Endothelial cell of umbilical vein (primary cell): ENCODE data around the gene SMARCD3. TPM values are rescaled to one million over a fixed set of nuclear protein-coding genes. Genes with fewer than 3 reads are reported as not detected.

Experiments used
- BruUV-seq: library from RNA; stranded (reverse); fragments of 400-500 nt; replicated peaks from 2 replicates; lab custom pipeline; 2021; lab: Mats Ljungman, UMichigan
- CTCF ChIA-PET: fragments of 300-600, 350-600 bp; sonication (Branson Sonifier 250); formaldehyde crosslinking; loops from one replicate; lab custom pipeline; 2021; ENCODE audit warnings: antibody characterized with exemption, inconsistent platforms; lab: Charles Lee
- POLR2A ChIA-PET: fragments of 300-600, 350-600 bp; sonication (Branson Sonifier 250); formaldehyde crosslinking; loops from one replicate; lab custom pipeline; 2021; ENCODE audit warnings: antibody characterized with exemption, inconsistent platforms; lab: Charles Lee
- DNase-seq: peaks from one replicate; pipeline ENCODE4 v3.0.0-alpha.2; 2011; ENCODE audit warnings: low read depth, low spot score
- FAIRE-seq: peaks from 2 replicates; lab custom pipeline; 2011; peaks lifted over from hg19 to GRCh38; lab: Jason Lieb, UNC
- H2AFZ ChIP-seq: 2 replicates; pipeline ENCODE4 v1.6.0; 2012; ENCODE audit warnings: low read depth, low read length, control low read depth, inconsistent platforms
- H3K27ac ChIP-seq: 2 replicates; pipeline ENCODE4 v1.5.1; 2011; ENCODE audit warnings: low read depth, mild to moderate bottlenecking, control low read depth, low read length, moderate library complexity; ENCODE audit not compliant: insufficient read depth
- H3K27me3 ChIP-seq, 2 experiments: 2 replicates each; pipeline versions ENCODE4 v1.6.0 to v1.6.1; 2011; ENCODE audit warnings: low read length in 2 of 2, mixed read lengths in 1 of 2; ENCODE audit not compliant: control insufficient read depth in 2 of 2, insufficient read depth in 2 of 2
- H3K36me3 ChIP-seq, 2 experiments: 2 replicates in 1 of 2; 3 replicates in 1 of 2; pipeline ENCODE4 v1.5.1; 2011; ENCODE audit warnings: low read length in 2 of 2, mild to moderate bottlenecking in 1 of 2, moderate library complexity in 1 of 2; ENCODE audit not compliant: control insufficient read depth in 2 of 2, insufficient read depth in 2 of 2; ENCODE audit errors: extremely low read depth in 1 of 2
- H3K4me1 ChIP-seq: 3 replicates; pipeline ENCODE4 v1.5.1; 2011; ENCODE audit warnings: mild to moderate bottlenecking, low read length; ENCODE audit not compliant: control insufficient read depth, insufficient read depth; ENCODE audit errors: extremely low read depth
- H3K4me2 ChIP-seq: 2 replicates; pipeline ENCODE4 v1.6.1; 2011; ENCODE audit warnings: low read length, control low read depth, mixed read lengths; ENCODE audit not compliant: insufficient read depth
- H3K4me3 ChIP-seq, 3 experiments: fragments of 200-600 bp in 1 of 3; sonication (generic), shearing (Covaris generic) in 1 of 3; replicated peaks in 1 of 3; 2 replicates each; pipeline ENCODE4 v1.5.1; 2011 to 2016; ENCODE audit warnings: control low read depth in 3 of 3, low read length in 3 of 3, mild to moderate bottlenecking in 2 of 3, inconsistent platforms in 1 of 3, low read depth in 1 of 3, moderate library complexity in 1 of 3; ENCODE audit not compliant: insufficient read depth in 1 of 3
- H3K79me2 ChIP-seq: 2 replicates; pipeline ENCODE4 v1.6.0; 2012; ENCODE audit warnings: low read length, inconsistent platforms; ENCODE audit not compliant: control insufficient read depth, insufficient read depth
- H3K9ac ChIP-seq: replicated peaks from 2 replicates; pipeline ENCODE3; 2011; ENCODE audit warnings: low read length, control low read depth; ENCODE audit not compliant: insufficient read depth; ENCODE audit errors: extremely low read depth
- H3K9me1 ChIP-seq: replicated peaks from 3 replicates; pipeline ENCODE4 v1.6.0; 2011; ENCODE audit warnings: mild to moderate bottlenecking, low read length; ENCODE audit not compliant: control insufficient read depth, insufficient read depth; ENCODE audit errors: extremely low read depth
- H3K9me3 ChIP-seq: replicated peaks from 2 replicates; pipeline ENCODE4 v1.5.1; 2012; ENCODE audit warnings: low read length, inconsistent platforms; ENCODE audit not compliant: control insufficient read depth, insufficient read depth
- H4K20me1 ChIP-seq: replicated peaks from 2 replicates; pipeline ENCODE3; 2011; ENCODE audit warnings: mild to moderate bottlenecking, low read length; ENCODE audit not compliant: control insufficient read depth, insufficient read depth; ENCODE audit errors: extremely low read depth
- CTCF ChIP-seq, 2 donors: IDR thresholded peaks; 1 replicate in 1 of 2; 2 replicates in 1 of 2; pipeline ENCODE4 v1.5.1; 2011; ENCODE audit warnings: low read length in 2 of 2, mild to moderate bottlenecking in 2 of 2, moderate library complexity in 2 of 2, control low read depth in 1 of 2, inconsistent platforms in 1 of 2, low read depth in 1 of 2; ENCODE audit not compliant: insufficient read depth in 1 of 2; ENCODE audit errors: extremely low read depth in 1 of 2
- EZH2 ChIP-seq: IDR thresholded peaks from 2 replicates; pipeline ENCODE4 v1.6.1; 2012; ENCODE audit warnings: borderline replicate concordance, low read depth, mild to moderate bottlenecking, moderate library complexity, low read length, inconsistent platforms; ENCODE audit not compliant: severe bottlenecking
- FOS ChIP-seq: IDR thresholded peaks from 2 replicates; pipeline ENCODE4 v1.6.1; 2011; ENCODE audit warnings: mild to moderate bottlenecking, low read length, moderate library complexity, borderline replicate concordance; ENCODE audit not compliant: insufficient read depth
- GATA2 ChIP-seq: IDR thresholded peaks from 2 replicates; pipeline ENCODE4 v1.7.0; 2011; ENCODE audit warnings: low read depth, mild to moderate bottlenecking, moderate library complexity, mixed read lengths, low read length; ENCODE audit not compliant: insufficient read length, insufficient read depth
- JUN ChIP-seq: IDR thresholded peaks from 2 replicates; pipeline ENCODE4 v1.6.1; 2011; ENCODE audit warnings: borderline replicate concordance, low read depth; ENCODE audit not compliant: insufficient read length, insufficient read depth
- MYC ChIP-seq: IDR thresholded peaks from one replicate; pipeline ENCODE4 v1.6.1; 2011; ENCODE audit warnings: mild to moderate bottlenecking, low read depth, low read length
- POLR2A ChIP-seq: IDR thresholded peaks from 2 replicates; pipeline ENCODE4 v1.6.1; 2012; ENCODE audit warnings: low read depth, mild to moderate bottlenecking, control low read depth, low read length
- POLR2AphosphoS5 ChIP-seq: IDR thresholded peaks from 2 replicates; pipeline ENCODE4 v1.6.1; 2012; ENCODE audit warnings: low read depth, mild to moderate bottlenecking, control low read depth, low read length, moderate library complexity; ENCODE audit not compliant: insufficient read depth
- dilution Hi-C: fragments of 300-500 bp; cut with MboI; formaldehyde crosslinking; loops from one replicate; pipeline ENCODE4 v1.15.0; 2019; ENCODE audit warnings: low sequenced_read_pairs; ENCODE audit not compliant: extremely low pct_ligation_motif_present
- intact Hi-C: fragments of 100-400 bp; cut with micrococcal nuclease; formaldehyde crosslinking; loops from one replicate; pipeline ENCODE4 v1.10.0; 2022
- polyA plus RNA-seq, 4 experiments: library from polyadenylated mRNA; depleted of rRNA in 3 of 4; stranded (reverse) in 3 of 4; unstranded in 1 of 4; fragments of >200 nt; gene quantifications; 2 replicates each; pipeline versions ENCODE4 v1.2.1 to v1.2.3, GENCODE V29; 2011 to 2012; ENCODE audit warnings: missing spikeins in 1 of 4
- total RNA-seq: library from RNA; stranded (reverse); gene quantifications from 2 replicates; pipeline ENCODE4 v1.2.3, GENCODE V29; 2021
- TF ChIP-seq, protein P1 (sequence below): IDR thresholded peaks from 2 replicates; pipeline ENCODE4 v1.6.1; 2011; ENCODE audit not compliant: insufficient read depth, insufficient read length

SMARCD3 gene
- total and polyA plus RNA-seq, 2 donors (not counting 3 experiments of a cell fraction or from before 2014, with no cell fraction given) = 6.1 to 8.5 TPM

GRCh38 chr7:151232091-151232916 lies 16.2 kb downstream of the SMARCD3 start, which contains the start of gene CHPF2:
TSS of gene CHPF2 (plus strand) at chr7:151232483. CDS start at chr7:151234012, 1,529 bp downstream.
- dilution Hi-C loops = no loop called here
- peak within 1 kb of the TSS; percentile 63 for H3K4me2 ChIP-seq
- peak within 1 kb of the TSS; percentile 82 to 95 (median 83) for H3K4me3 ChIP-seq
- DNase-seq (peak; percentile 88), FAIRE-seq (peak; percentile 94)
- TF ChIP-seq POLR2A (peak; percentile 95), GATA2 (no peak), MYC (no peak), EZH2 (no peak), JUN (no peak), CTCF (IDR thresholded peaks at IDR 0.05; ENCODE audit: extremely low read depth in 1 of 2, insufficient read depth in 1 of 2, low read depth in 1 of 2, low read length in 2 of 2) (no peak), FOS (no peak), POLR2AphosphoS5 (peak; percentile 96)
- TF ChIP-seq, protein P1, sequence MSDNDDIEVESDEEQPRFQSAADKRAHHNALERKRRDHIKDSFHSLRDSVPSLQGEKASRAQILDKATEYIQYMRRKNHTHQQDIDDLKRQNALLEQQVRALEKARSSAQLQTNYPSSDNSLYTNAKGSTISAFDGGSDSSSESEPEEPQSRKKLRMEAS = no peak
- H3K9me3 ChIP-seq = no peaks in the 10 kb centered on the region
- H3K4me1 ChIP-seq = peaks cover 19% of the 10 kb centered on the region
- intact Hi-C loops = no loop called here
- peaks cover 3 to 23% of the 10 kb centered on the region in 2 experiments for H3K36me3 ChIP-seq
- peaks cover 39% of the 10 kb centered on the region for H3K79me2 ChIP-seq
- ChIA-PET CTCF (interaction anchor here (1.0 to 4.0 kb wide), 4 partner anchors 11 to 334 kb away, joined by 3 to 58 read pairs (median 4); no protein-coding TSS in a partner anchor), POLR2A (no interaction called here)
- BruUV-seq = no TSS peak
- H3K9ac ChIP-seq = peak within 1 kb of the TSS; percentile 91
- no peaks in the 10 kb centered on the region for H3K27me3 ChIP-seq
- no peaks in the 10 kb centered on the region for H3K9me1 ChIP-seq
- no peaks in the 10 kb centered on the region for H4K20me1 ChIP-seq
- peak within 1 kb of the TSS; percentile 41 for H2AFZ ChIP-seq
- peak within 1 kb of the TSS; percentile 88 for H3K27ac ChIP-seq
